DMS 273 (cell line): ENCODE measurements around the gene EIF4EBP3.
A peak's percentile ranks its signal among the peaks of the same experiment; 100 is the strongest.
"Not testable (repeated sequence)": the region's sequence is repeated elsewhere in the genome, so short reads cannot be mapped to it uniquely, and the experiment has no call there.

Experiments
- DNase-seq: peaks from one replicate; lab custom pipeline; 2025; ENCODE audit not compliant: unreplicated experiment; lab: John Stamatoyannopoulos, UW

Gene EIF4EBP3

GRCh38 chr5:140575309-140575708, 27.8 kb downstream of the EIF4EBP3 start:
- DNase-seq, result peak; percentile 34

- DNase-seq, result no peak
Measured at GRCh38 chr5:140576776-140577201, 29.3 kb downstream of the EIF4EBP3 start.

GRCh38 chr5:140579188-140579747, 31.8 kb downstream of the EIF4EBP3 start:
- DNase-seq, result not testable (repeated sequence)

GRCh38 chr5:140587495-140587894, 40.0 kb downstream of the EIF4EBP3 start:
- no peak for DNase-seq

- DNase-seq, result no peak
Measured at GRCh38 chr5:140588311-140589070, 41.0 kb downstream of the EIF4EBP3 start.

GRCh38 chr5:140590861-140591260, 43.4 kb downstream of the EIF4EBP3 start:
- no peak for DNase-seq

- no peak for DNase-seq
Measured at GRCh38 chr5:140591747-140592372, 44.4 kb downstream of the EIF4EBP3 start.

- not testable (repeated sequence) for DNase-seq
Measured at GRCh38 chr5:140593070-140593469, 45.6 kb downstream of the EIF4EBP3 start.

GRCh38 chr5:140594169-140594568, 46.7 kb downstream of the EIF4EBP3 start:
- DNase-seq, result no peak

- DNase-seq, result no peak
Measured at GRCh38 chr5:140595538-140596300, 48.3 kb downstream of the EIF4EBP3 start.

GRCh38 chr5:140596321-140596741, 48.9 kb downstream of the EIF4EBP3 start:
- no peak for DNase-seq

GRCh38 chr5:140598836-140599235, 51.4 kb downstream of the EIF4EBP3 start:
- DNase-seq, result no peak
